Measurements from ENCODE around the gene BMF.
"Not testable (repeated sequence)": the region's sequence is repeated elsewhere in the genome, so short reads cannot be mapped to it uniquely, and the experiment has no call there.

The BMF gene

DNA sequence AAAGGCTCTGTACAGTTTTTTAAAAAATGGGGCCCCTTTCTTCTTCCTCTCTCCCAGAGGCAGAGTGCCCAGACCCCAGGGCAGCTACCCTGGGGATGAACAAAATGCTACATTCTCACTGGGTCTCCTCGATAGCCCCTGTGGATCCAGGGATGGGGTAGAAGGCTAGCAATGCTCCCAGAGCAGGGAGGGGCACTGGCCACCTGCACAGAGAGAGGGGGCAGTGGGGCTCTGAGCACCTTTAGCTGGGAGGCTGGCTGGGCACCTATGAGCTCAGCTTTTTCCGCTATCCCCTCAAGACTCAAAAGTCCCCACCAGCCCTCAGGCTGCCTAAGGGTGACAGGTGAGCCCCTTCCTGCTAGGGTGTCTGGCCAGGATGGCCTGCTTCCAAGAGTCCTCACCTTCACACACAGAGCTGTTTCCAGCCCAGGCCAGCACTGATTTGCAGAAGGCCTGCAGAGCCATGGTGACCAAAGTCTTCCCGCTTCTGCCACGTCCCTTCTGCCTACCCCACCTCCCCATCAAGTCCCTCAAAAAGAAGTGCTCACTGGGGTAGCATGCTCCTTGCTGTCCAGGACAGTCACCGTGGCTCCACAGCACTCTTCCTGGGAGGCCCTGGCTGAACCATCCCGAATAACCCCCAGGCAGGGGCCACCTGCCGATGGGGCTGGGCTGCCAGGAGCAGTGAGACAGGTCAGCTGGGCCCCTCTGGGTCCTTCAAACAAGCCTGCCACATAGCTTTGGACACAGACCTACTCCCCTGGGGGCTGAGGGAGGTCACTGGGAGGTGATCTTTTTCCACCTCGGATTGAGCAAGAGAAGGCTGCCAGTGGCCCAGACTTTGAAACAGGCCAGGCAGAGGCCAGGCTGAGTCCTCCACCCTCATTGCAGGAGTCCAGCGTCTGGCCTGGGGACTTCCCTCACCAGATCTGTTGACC is 20.4 kb downstream of the BMF start:
- no peak for DNase-seq

GRCh38 chr15:40087068-40087810 is 21.4 kb downstream of the BMF start:
- no peak for DNase-seq

DNA sequence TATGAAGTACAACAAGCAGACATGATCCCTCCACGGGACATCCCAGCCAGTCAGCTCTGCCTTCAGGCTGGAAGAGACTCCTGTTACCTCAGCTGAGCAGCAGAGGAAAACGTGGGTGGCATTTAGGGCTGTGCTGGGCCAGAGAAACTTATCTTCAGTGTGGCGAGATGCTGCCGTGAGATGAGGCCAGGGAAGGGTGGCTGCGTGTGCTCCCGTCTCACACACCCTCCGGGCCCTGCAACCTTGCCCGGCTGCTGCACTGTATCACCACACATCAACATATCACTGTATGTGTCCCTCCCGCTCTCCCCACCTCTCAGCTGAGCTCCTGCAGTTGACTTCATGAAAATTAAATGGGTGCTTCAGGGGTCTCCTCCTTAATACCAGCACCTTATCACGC is 23.4 kb downstream of the BMF start:
- no peak for DNase-seq

DNA sequence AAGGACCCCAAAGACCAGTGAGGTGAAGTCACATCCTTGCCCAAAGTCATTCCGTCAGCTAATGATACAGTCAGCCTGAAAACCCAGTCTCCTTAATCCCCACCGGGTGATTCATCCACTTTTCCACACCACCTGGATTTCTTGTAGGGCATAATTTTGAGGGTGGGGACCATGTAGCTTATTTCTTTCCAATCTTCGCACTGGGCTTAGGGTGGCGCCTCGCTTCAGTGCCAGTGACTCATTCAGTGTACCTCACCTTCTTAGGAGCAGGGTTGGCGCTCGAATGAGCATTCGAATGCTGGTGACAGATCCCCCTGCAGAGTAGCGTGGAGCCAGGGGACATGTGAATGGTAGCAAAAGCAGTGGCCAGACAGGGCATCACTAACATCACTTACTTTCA is 24.0 kb downstream of the BMF start:
- no peak for DNase-seq

GRCh38 chr15:40082195-40082883 is 26.3 kb downstream of the BMF start:
- no peak for DNase-seq

- DNase-seq = peak in 1 of 3 experiments; percentile 6
Measured at GRCh38 chr15:40081691-40082194, 26.9 kb downstream of the BMF start.

- no peak for DNase-seq
Measured at GRCh38 chr15:40080847-40081246, 27.8 kb downstream of the BMF start.

DNA sequence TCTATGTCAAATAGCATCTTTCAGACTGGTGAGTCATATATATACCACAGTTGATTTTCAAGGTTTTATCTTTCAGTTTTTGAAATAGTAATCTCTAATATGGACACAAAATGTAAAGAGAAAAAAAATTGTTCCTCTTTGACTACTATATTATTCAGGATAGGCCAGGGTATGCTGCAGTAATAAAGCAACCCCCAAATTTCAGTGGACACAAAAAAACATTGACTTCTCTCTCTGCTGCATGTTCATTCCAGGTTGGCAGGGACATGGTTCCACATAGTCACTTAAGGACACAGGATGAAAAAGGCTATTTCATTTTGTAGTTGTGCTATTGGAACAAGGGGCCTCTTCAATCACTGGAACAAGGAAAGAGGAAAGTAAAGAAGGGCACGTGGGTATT is 28.6 kb downstream of the BMF start:
- DNase-seq = no peak

GRCh38 chr15:40079456-40079855 is 29.2 kb downstream of the BMF start:
- no peak for DNase-seq

GRCh38 chr15:40075298-40076044 is 33.2 kb downstream of the BMF start:
- no peak for DNase-seq

GRCh38 chr15:40074656-40075055 is 34.0 kb downstream of the BMF start:
- DNase-seq = not testable (repeated sequence)

GRCh38 chr15:40073716-40074490 is 34.8 kb downstream of the BMF start:
- DNase-seq = not testable (repeated sequence)

GRCh38 chr15:40072216-40072990 is 36.3 kb downstream of the BMF start:
- DNase-seq = peak in 1 of 3 experiments; percentile 9

- DNase-seq = no peak
Measured at GRCh38 chr15:40070608-40071218, 38.0 kb downstream of the BMF start.

DNA sequence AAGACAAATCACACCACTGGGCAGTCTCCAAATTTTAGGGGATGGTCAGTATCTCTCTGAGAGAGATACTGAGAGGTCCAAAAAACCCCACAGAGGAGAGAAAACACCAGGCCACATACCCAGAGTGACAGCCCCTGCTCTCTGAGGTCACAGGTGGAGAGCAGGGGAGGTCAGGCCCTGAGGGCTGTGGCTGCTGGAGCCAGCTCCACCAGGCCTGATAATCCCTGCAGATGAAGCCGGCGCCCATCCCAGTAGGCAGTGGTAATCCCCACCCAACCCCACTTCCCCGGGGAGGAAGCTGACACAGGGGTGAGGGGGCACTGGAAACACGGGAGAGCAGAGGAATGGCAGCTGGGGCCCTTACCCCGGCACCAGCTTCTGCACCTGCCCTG is 38.5 kb downstream of the BMF start:
- DNase-seq = no peak

GRCh38 chr15:40069178-40070165 is 39.2 kb downstream of the BMF start:
- peak; percentile 90 to 98 (median 93) for DNase-seq

GRCh38 chr15:40067921-40068624 is 40.6 kb downstream of the BMF start:
- DNase-seq = peak in 1 of 3 experiments; percentile 26

DNA sequence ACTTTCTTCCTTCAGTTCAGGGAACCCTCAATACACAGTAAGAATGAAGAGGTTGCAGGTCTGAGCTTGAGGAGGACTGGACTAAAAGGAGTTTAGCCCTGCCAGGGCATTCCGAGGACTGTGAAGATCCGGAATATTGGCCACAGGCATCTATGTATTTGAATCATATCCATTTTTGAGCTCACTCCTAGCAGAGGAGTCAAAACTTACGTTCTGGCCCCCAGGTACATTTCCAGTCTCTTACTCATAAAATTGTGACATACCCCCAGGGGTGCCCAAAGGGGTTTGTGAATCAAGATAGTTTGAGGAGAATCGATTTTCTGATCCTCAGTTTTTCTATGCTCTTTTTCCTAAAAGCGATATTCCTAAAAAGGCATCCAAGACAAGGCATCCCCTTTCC is 42.1 kb downstream of the BMF start:
- DNase-seq = no peak

All from NCI-H1417 (cell line).